ENCODE data around the gene MCM3AP. TPM values are rescaled to one million over a fixed set of nuclear protein-coding genes. Genes with fewer than 3 reads are reported as not detected.

MCM3AP gene
- total RNA-seq, 1 experiment from 2014 or later: 88.4 TPM

DNA sequence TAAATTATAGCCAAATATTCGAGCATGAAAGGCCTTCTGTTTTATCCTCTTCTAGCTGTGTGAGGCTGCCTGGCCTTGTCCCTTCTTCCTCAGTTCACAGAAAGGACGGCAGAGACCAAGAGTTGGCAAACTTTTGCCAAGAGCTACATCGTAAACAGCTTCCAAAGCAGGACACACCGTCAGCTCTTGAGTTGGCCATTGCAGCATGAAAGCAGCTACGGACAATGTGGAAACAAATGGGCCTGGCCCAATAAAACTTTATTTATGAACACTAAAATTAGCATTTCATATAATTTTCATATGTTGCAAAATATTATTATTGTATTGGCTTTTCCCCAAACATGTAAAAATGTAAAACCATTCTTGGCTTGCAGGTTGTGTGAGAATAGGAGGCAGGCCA lies 27.5 kb upstream of the MCM3AP start:
- ATAC-seq (no peak), DNase-seq (ENCODE audit: low read depth, low spot score) (no peak)
- no peaks in the 10 kb centered on the region for H3K36me3 ChIP-seq (ENCODE audit: control insufficient read depth in 1 of 2, insufficient read depth in 2 of 2, low read length in 2 of 2)
- H3K4me2 ChIP-seq (ENCODE audit: low read length): no peak overlapping the region
- peaks cover 1 to 2% of the 10 kb centered on the region in 2 experiments; a peak in 1 of 4 replicates for H3K4me1 ChIP-seq (ENCODE audit: control insufficient read depth in 1 of 2, insufficient read depth in 2 of 2, low read length in 2 of 2)
- BruUV-seq (replicated peaks): no TSS peak
- no peaks in the 10 kb centered on the region for H3K27me3 ChIP-seq (ENCODE audit: insufficient read depth, low read length)
- no peak overlapping the region for H2AFZ ChIP-seq (ENCODE audit: low read depth, low read length, poor library complexity, severe bottlenecking)
- CTCF ChIA-PET: no interaction called here
- no peaks in the 10 kb centered on the region for H3K9me2 ChIP-seq (ENCODE audit: insufficient read depth)
- RAD21 ChIA-PET (ENCODE audit: low non-redundant PET in 1 of 2, low total read pairs in 2 of 2, uncharacterized antibody in 2 of 2, unreplicated experiment in 2 of 2): no interaction called here
- POLR2A ChIA-PET: no interaction called here
- no peaks in the 10 kb centered on the region for H3K79me2 ChIP-seq (ENCODE audit: insufficient read depth, low read length)
- no peak overlapping the region for H3K27ac ChIP-seq (ENCODE audit: low read depth, low read length)
- no peaks in the 10 kb centered on the region for H4K20me1 ChIP-seq (ENCODE audit: insufficient read depth)
- H3K9ac ChIP-seq (ENCODE audit: low read length): no peak overlapping the region
- no peak overlapping the region for H3K4me3 ChIP-seq (replicated peaks in 1 of 2; ENCODE audit: low read depth in 1 of 2, low read length in 2 of 2)
- TF ChIP-seq, protein P1, sequence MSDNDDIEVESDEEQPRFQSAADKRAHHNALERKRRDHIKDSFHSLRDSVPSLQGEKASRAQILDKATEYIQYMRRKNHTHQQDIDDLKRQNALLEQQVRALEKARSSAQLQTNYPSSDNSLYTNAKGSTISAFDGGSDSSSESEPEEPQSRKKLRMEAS (IDR thresholded peaks at IDR 0.05): no peak
- TF ChIP-seq, protein P2, sequence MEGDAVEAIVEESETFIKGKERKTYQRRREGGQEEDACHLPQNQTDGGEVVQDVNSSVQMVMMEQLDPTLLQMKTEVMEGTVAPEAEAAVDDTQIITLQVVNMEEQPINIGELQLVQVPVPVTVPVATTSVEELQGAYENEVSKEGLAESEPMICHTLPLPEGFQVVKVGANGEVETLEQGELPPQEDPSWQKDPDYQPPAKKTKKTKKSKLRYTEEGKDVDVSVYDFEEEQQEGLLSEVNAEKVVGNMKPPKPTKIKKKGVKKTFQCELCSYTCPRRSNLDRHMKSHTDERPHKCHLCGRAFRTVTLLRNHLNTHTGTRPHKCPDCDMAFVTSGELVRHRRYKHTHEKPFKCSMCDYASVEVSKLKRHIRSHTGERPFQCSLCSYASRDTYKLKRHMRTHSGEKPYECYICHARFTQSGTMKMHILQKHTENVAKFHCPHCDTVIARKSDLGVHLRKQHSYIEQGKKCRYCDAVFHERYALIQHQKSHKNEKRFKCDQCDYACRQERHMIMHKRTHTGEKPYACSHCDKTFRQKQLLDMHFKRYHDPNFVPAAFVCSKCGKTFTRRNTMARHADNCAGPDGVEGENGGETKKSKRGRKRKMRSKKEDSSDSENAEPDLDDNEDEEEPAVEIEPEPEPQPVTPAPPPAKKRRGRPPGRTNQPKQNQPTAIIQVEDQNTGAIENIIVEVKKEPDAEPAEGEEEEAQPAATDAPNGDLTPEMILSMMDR (IDR thresholded peaks at IDR 0.05 in 2 of 3, conservative IDR thresholded peaks at IDR 0.05 in 1 of 3; ENCODE audit: borderline replicate concordance in 1 of 3, insufficient read depth in 1 of 3, low read depth in 2 of 3, low read length in 2 of 3): no peak
- TF ChIP-seq JUND (IDR thresholded peaks at IDR 0.05) (no peak), RAD21 (IDR thresholded peaks at IDR 0.05; ENCODE audit: low read depth) (no peak), CBX3 (IDR thresholded peaks at IDR 0.05; ENCODE audit: low read depth) (no peak), SIN3A (IDR thresholded peaks at IDR 0.05; ENCODE audit: low read depth) (no peak), ELF1 (IDR thresholded peaks at IDR 0.05; ENCODE audit: borderline replicate concordance, low read depth) (no peak), YY1 (IDR thresholded peaks at IDR 0.05; ENCODE audit: extremely low read depth, insufficient replicate concordance, low read depth, low read length) (no peak), TCF7L2 (IDR thresholded peaks at IDR 0.05; ENCODE audit: borderline replicate concordance, extremely low read depth, insufficient read depth, insufficient read length) (no peak), SRF (IDR thresholded peaks at IDR 0.05; ENCODE audit: low read depth) (no peak)
- TF ChIP-seq, protein P3, sequence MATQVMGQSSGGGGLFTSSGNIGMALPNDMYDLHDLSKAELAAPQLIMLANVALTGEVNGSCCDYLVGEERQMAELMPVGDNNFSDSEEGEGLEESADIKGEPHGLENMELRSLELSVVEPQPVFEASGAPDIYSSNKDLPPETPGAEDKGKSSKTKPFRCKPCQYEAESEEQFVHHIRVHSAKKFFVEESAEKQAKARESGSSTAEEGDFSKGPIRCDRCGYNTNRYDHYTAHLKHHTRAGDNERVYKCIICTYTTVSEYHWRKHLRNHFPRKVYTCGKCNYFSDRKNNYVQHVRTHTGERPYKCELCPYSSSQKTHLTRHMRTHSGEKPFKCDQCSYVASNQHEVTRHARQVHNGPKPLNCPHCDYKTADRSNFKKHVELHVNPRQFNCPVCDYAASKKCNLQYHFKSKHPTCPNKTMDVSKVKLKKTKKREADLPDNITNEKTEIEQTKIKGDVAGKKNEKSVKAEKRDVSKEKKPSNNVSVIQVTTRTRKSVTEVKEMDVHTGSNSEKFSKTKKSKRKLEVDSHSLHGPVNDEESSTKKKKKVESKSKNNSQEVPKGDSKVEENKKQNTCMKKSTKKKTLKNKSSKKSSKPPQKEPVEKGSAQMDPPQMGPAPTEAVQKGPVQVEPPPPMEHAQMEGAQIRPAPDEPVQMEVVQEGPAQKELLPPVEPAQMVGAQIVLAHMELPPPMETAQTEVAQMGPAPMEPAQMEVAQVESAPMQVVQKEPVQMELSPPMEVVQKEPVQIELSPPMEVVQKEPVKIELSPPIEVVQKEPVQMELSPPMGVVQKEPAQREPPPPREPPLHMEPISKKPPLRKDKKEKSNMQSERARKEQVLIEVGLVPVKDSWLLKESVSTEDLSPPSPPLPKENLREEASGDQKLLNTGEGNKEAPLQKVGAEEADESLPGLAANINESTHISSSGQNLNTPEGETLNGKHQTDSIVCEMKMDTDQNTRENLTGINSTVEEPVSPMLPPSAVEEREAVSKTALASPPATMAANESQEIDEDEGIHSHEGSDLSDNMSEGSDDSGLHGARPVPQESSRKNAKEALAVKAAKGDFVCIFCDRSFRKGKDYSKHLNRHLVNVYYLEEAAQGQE (IDR thresholded peaks at IDR 0.05; ENCODE audit: low read depth): no peak
- H3K9me3 ChIP-seq (ENCODE audit: control insufficient read depth in 1 of 2, insufficient read depth in 1 of 2, low read depth in 1 of 2, low read length in 2 of 2): no peaks in the 10 kb centered on the region
- intact Hi-C loops (cut with micrococcal nuclease): no loop called here
